ENCODE data around the gene MICAL1.

MICAL1 gene

DNA sequence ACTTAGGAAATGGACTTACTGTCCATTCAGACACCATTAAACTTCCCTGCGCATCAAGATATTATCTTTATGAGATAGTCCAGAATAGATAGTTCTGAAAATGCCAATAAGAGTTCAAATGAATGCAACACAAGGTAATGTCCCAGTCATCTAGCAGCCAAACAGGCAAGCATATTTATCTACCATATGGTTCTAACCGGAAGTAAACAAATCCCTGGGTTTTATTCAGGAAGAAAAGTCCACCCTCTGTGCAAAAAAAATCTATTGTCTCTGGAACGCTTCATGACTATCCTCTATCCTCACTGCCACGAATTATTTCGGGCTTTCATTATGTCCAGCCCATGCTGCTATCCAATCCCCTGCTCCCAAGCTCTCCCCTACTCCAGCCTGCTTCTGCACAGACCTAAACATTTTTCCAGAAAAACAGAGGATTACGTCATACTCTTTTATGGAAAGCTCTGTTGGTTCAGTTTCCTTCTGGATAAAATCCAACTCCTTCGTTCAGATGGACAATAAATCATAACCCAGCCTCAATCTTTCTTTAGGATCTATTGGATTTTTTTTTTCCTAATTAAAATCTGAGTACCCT, 26.6 kb downstream of the MICAL1 start:
- DNase-seq, result peak; percentile 13

GRCh38 chr6:109424946-109425345, 30.6 kb downstream of the MICAL1 start:
- DNase-seq, result no peak

- DNase-seq, result no peak
These were observed 34.4 kb downstream of the MICAL1 start for GRCh38 chr6:109421184-109421583.

- DNase-seq, result no peak
These were observed 34.8 kb downstream of the MICAL1 start for GRCh38 chr6:109420751-109421150.

GRCh38 chr6:109417646-109418045, 37.9 kb downstream of the MICAL1 start:
- DNase-seq, result no peak

- DNase-seq, result no peak
These were observed 44.5 kb downstream of the MICAL1 start for GRCh38 chr6:109411034-109411433.

- DNase-seq, result no peak
These were observed 49.4 kb downstream of the MICAL1 start for GRCh38 chr6:109406196-109406595.

- DNase-seq, result no peak
These were observed 58.6 kb downstream of the MICAL1 start for GRCh38 chr6:109397020-109397419.

GRCh38 chr6:109396046-109396718, 59.4 kb downstream of the MICAL1 start:
- no peak for DNase-seq

Measured in NCI-H446 treated with DMSO at 0.1 percent for 48 hours (cell line).